ENCODE data around the gene COL6A3.
"Not testable (repeated sequence)": the region's sequence is repeated elsewhere in the genome, so short reads cannot be mapped to it uniquely, and the experiment has no call there.

The COL6A3 gene

GRCh38 chr2:237411092-237411601, 2.8 kb downstream of the COL6A3 start:
- no peak overlapping the region for H3K4me3 ChIP-seq (ENCODE audit: low read length, poor library complexity, severe bottlenecking)
- H3K9me3 ChIP-seq (ENCODE audit: insufficient read depth, low read depth, low read length) = no peaks in the 10 kb centered on the region
- H4K20me1 ChIP-seq (ENCODE audit: insufficient read depth, low read length, poor library complexity, severe bottlenecking) = no peaks in the 10 kb centered on the region
- H3K27me3 ChIP-seq (ENCODE audit: insufficient read depth, low read length, poor library complexity, severe bottlenecking) = peaks cover 5% of the 10 kb centered on the region
- H3K79me2 ChIP-seq (ENCODE audit: insufficient read depth, low read length) = no peaks in the 10 kb centered on the region
- H3F3A ChIP-seq (ENCODE audit: low read depth) = no peaks in the 10 kb centered on the region
- H2AFZ ChIP-seq (ENCODE audit: low read length) = no peak overlapping the region
- no peak overlapping the region for H3K9ac ChIP-seq (ENCODE audit: low read depth, low read length, poor library complexity, severe bottlenecking)
- H3K9me2 ChIP-seq (replicated peaks; ENCODE audit: low read depth, low read length) = no peaks in the 10 kb centered on the region
- H3K4me1 ChIP-seq (ENCODE audit: insufficient read depth, low read length, poor library complexity, severe bottlenecking) = no peaks in the 10 kb centered on the region
- no peak overlapping the region for H3K4me2 ChIP-seq (ENCODE audit: low read depth, low read length, poor library complexity, severe bottlenecking)
- no peak for TF ChIP-seq EZH2phosphoT487 (IDR thresholded peaks at IDR 0.05; ENCODE audit: borderline replicate concordance)
- TF ChIP-seq CTCF (conservative IDR thresholded peaks at IDR 0.05; ENCODE audit: low read length) = no peak
- no peaks in the 10 kb centered on the region for H3K36me3 ChIP-seq (ENCODE audit: insufficient read depth, low read length)

- not testable (repeated sequence) for H3K4me2 ChIP-seq (ENCODE audit: low read depth, low read length, poor library complexity, severe bottlenecking); H2AFZ ChIP-seq (ENCODE audit: low read length); H3K79me2 ChIP-seq (ENCODE audit: insufficient read depth, low read length); H3K9me2 ChIP-seq (replicated peaks; ENCODE audit: low read depth, low read length); H3K4me1 ChIP-seq (ENCODE audit: insufficient read depth, low read length, poor library complexity, severe bottlenecking); H3K9me3 ChIP-seq (ENCODE audit: insufficient read depth, low read depth, low read length); H4K20me1 ChIP-seq (ENCODE audit: insufficient read depth, low read length, poor library complexity, severe bottlenecking); H3K36me3 ChIP-seq (ENCODE audit: insufficient read depth, low read length); H3F3A ChIP-seq (ENCODE audit: low read depth); H3K4me3 ChIP-seq (ENCODE audit: low read length, poor library complexity, severe bottlenecking); H3K9ac ChIP-seq (ENCODE audit: low read depth, low read length, poor library complexity, severe bottlenecking); H3K27me3 ChIP-seq (ENCODE audit: insufficient read depth, low read length, poor library complexity, severe bottlenecking)
Observed at GRCh38 chr2:237409263-237409662, 4.7 kb downstream of the COL6A3 start.

- Histone ChIP-seq H4K20me1 (ENCODE audit: insufficient read depth, low read length, poor library complexity, severe bottlenecking) (no peaks in the 10 kb centered on the region), H3K27me3 (ENCODE audit: insufficient read depth, low read length, poor library complexity, severe bottlenecking) (no peaks in the 10 kb centered on the region), H3K4me1 (ENCODE audit: insufficient read depth, low read length, poor library complexity, severe bottlenecking) (no peaks in the 10 kb centered on the region), H3K79me2 (ENCODE audit: insufficient read depth, low read length) (no peaks in the 10 kb centered on the region), H3K4me3 (ENCODE audit: low read length, poor library complexity, severe bottlenecking) (no peak overlapping the region), H3F3A (ENCODE audit: low read depth) (no peaks in the 10 kb centered on the region), H3K9me2 (replicated peaks; ENCODE audit: low read depth, low read length) (no peaks in the 10 kb centered on the region), H3K4me2 (ENCODE audit: low read depth, low read length, poor library complexity, severe bottlenecking) (no peak overlapping the region), H2AFZ (ENCODE audit: low read length) (no peak overlapping the region), H3K9ac (ENCODE audit: low read depth, low read length, poor library complexity, severe bottlenecking) (no peak overlapping the region), H3K36me3 (ENCODE audit: insufficient read depth, low read length) (no peaks in the 10 kb centered on the region), H3K9me3 (ENCODE audit: insufficient read depth, low read depth, low read length) (no peaks in the 10 kb centered on the region)
- TF ChIP-seq CTCF (conservative IDR thresholded peaks at IDR 0.05; ENCODE audit: low read length) = no peak
- TF ChIP-seq EZH2phosphoT487 (IDR thresholded peaks at IDR 0.05; ENCODE audit: borderline replicate concordance) = no peak
Observed at GRCh38 chr2:237408335-237409000, 5.5 kb downstream of the COL6A3 start.

- Histone ChIP-seq H3K79me2 (ENCODE audit: insufficient read depth, low read length) (no peaks in the 10 kb centered on the region), H3F3A (ENCODE audit: low read depth) (no peaks in the 10 kb centered on the region), H3K9me2 (replicated peaks; ENCODE audit: low read depth, low read length) (no peaks in the 10 kb centered on the region), H3K36me3 (ENCODE audit: insufficient read depth, low read length) (no peaks in the 10 kb centered on the region), H3K9ac (ENCODE audit: low read depth, low read length, poor library complexity, severe bottlenecking) (no peak overlapping the region), H2AFZ (ENCODE audit: low read length) (no peak overlapping the region), H3K4me3 (ENCODE audit: low read length, poor library complexity, severe bottlenecking) (no peak overlapping the region), H3K4me1 (ENCODE audit: insufficient read depth, low read length, poor library complexity, severe bottlenecking) (no peaks in the 10 kb centered on the region), H4K20me1 (ENCODE audit: insufficient read depth, low read length, poor library complexity, severe bottlenecking) (no peaks in the 10 kb centered on the region), H3K4me2 (ENCODE audit: low read depth, low read length, poor library complexity, severe bottlenecking) (no peak overlapping the region), H3K9me3 (ENCODE audit: insufficient read depth, low read depth, low read length) (no peaks in the 10 kb centered on the region), H3K27me3 (ENCODE audit: insufficient read depth, low read length, poor library complexity, severe bottlenecking) (no peaks in the 10 kb centered on the region)
- TF ChIP-seq CTCF (conservative IDR thresholded peaks at IDR 0.05; ENCODE audit: low read length) = no peak
- TF ChIP-seq EZH2phosphoT487 (IDR thresholded peaks at IDR 0.05; ENCODE audit: borderline replicate concordance) = no peak
Observed at GRCh38 chr2:237407700-237408099, 6.3 kb downstream of the COL6A3 start.

Measured in Loucy (cell line).